ENCODE results near the gene ITIH4.

- no peak for TF ChIP-seq CTCF (IDR thresholded peaks at IDR 0.05)
- TF ChIP-seq EZH2phosphoT487 (IDR thresholded peaks at IDR 0.05), result no peak
Observed at GRCh38 chr3:52857133-52857532, 26.7 kb upstream of the ITIH4 start.
